Neural cell (in vitro differentiated cells): Measurements from ENCODE around the gene CDA. TPM values are rescaled to one million over a fixed set of nuclear protein-coding genes. Genes with fewer than 3 reads are reported as not detected.

ENCODE experiments used
- H2AFZ ChIP-seq: fragments of 200-600, 300-800 bp; sonication (generic), shearing (Covaris generic); 2 replicates; pipeline ENCODE4 v1.6.0; 2014; ENCODE audit warnings: low read depth, mild to moderate bottlenecking, antibody characterized with exemption, low read length, moderate library complexity
- H3F3A ChIP-seq: fragments of 200-600 bp; shearing (Covaris generic); 2 replicates; pipeline ENCODE4 v1.6.1; 2016; ENCODE audit warnings: mild to moderate bottlenecking, moderate library complexity, mixed read lengths, antibody characterized with exemption, low read length; ENCODE audit not compliant: insufficient read depth, poor library complexity, severe bottlenecking
- H3K27ac ChIP-seq: fragments of 200-600, 300-800 bp; sonication (generic), shearing (Covaris generic); 2 replicates; pipeline ENCODE4 v1.5.1; 2014; ENCODE audit warnings: mild to moderate bottlenecking, low read length, moderate library complexity
- H3K27me3 ChIP-seq: fragments of 300-800, 200-600 bp; sonication (generic), shearing (Covaris generic); 2 replicates; pipeline ENCODE4 v1.6.0; 2014; ENCODE audit warnings: mild to moderate bottlenecking, low read depth, low read length, moderate library complexity; ENCODE audit not compliant: insufficient read depth
- H3K36me3 ChIP-seq: fragments of 300-800, 200-600 bp; sonication (generic), shearing (Covaris generic); 2 replicates; pipeline ENCODE4 v1.5.1; 2014; ENCODE audit warnings: mild to moderate bottlenecking, antibody characterized with exemption, low read length, moderate library complexity; ENCODE audit not compliant: insufficient read depth
- H3K4me2 ChIP-seq: fragments of 300-800, 200-600 bp; sonication (generic), shearing (Covaris generic); 2 replicates; pipeline ENCODE4 v1.6.0; 2014; ENCODE audit warnings: mild to moderate bottlenecking, low read length
- H3K4me3 ChIP-seq: fragments of 300-800, 200-600 bp; sonication (generic), shearing (Covaris generic); 2 replicates; pipeline ENCODE4 v1.5.1; 2014; ENCODE audit warnings: mild to moderate bottlenecking, low read length, moderate library complexity
- H3K79me2 ChIP-seq: fragments of 200-600 bp; shearing (Covaris generic); replicated peaks from 2 replicates; pipeline ENCODE4 v1.6.0; 2014; ENCODE audit warnings: mild to moderate bottlenecking, low read length, moderate library complexity; ENCODE audit not compliant: insufficient read depth
- H3K9ac ChIP-seq: fragments of 300-800, 200-600 bp; sonication (generic), shearing (Covaris generic); 2 replicates; pipeline ENCODE4 v1.6.1; 2016; ENCODE audit warnings: mild to moderate bottlenecking, low read length, mixed read lengths
- H3K9me2 ChIP-seq: fragments of 200-600 bp; shearing (Covaris generic); 2 replicates; pipeline ENCODE4 v1.6.1; 2016; ENCODE audit warnings: mild to moderate bottlenecking, low read length, mixed read lengths; ENCODE audit not compliant: insufficient read depth
- H3K9me3 ChIP-seq: fragments of 200-600, 300-800 bp; sonication (generic), shearing (Covaris generic); 2 replicates; pipeline ENCODE4 v1.6.1; 2016; ENCODE audit warnings: mild to moderate bottlenecking, mixed run types, low read length, moderate library complexity, mixed read lengths
- H4K20me1 ChIP-seq: fragments of 200-600 bp; shearing (Covaris generic); 2 replicates; pipeline ENCODE4 v1.6.1; 2016; ENCODE audit warnings: mild to moderate bottlenecking, mixed run types; ENCODE audit not compliant: insufficient read depth
- EP300 ChIP-seq: fragments of 450-650 bp; conservative IDR thresholded peaks from 2 replicates; pipeline ENCODE4 v1.6.1; 2014; ENCODE audit warnings: antibody characterized with exemption, mild to moderate bottlenecking, moderate library complexity; ENCODE audit not compliant: poor library complexity, severe bottlenecking
- EZH2 ChIP-seq: fragments of 200-600, 300-800 bp; shearing (Covaris generic), sonication (generic); IDR thresholded peaks from 2 replicates; pipeline ENCODE4 v1.6.1; 2014; ENCODE audit warnings: antibody characterized with exemption, low read length, borderline replicate concordance, mild to moderate bottlenecking; ENCODE audit not compliant: insufficient read depth, poor library complexity, severe bottlenecking
- MXI1 ChIP-seq: fragments of 450-650 bp; conservative IDR thresholded peaks from 2 replicates; pipeline ENCODE4 v1.6.1; 2014; ENCODE audit warnings: antibody characterized with exemption, mild to moderate bottlenecking; ENCODE audit not compliant: poor library complexity, severe bottlenecking
- POLR2AphosphoS5 ChIP-seq: IDR thresholded peaks from 2 replicates; pipeline ENCODE4 v1.6.1; 2012
- RAD21 ChIP-seq: fragments of 450-650 bp; conservative IDR thresholded peaks from 2 replicates; pipeline ENCODE4 v1.6.1; 2014; ENCODE audit warnings: antibody characterized with exemption, mild to moderate bottlenecking, moderate library complexity
- REST ChIP-seq: IDR thresholded peaks from 2 replicates; pipeline ENCODE4 v1.6.1; 2012; ENCODE audit warnings: borderline replicate concordance
- SMC3 ChIP-seq: fragments of 450-650 bp; conservative IDR thresholded peaks from 2 replicates; pipeline ENCODE4 v1.6.1; 2014; ENCODE audit warnings: antibody characterized with exemption, mild to moderate bottlenecking, moderate library complexity; ENCODE audit not compliant: poor library complexity
- TAF1 ChIP-seq: IDR thresholded peaks from 2 replicates; pipeline ENCODE4 v1.6.1; 2012; ENCODE audit warnings: low read depth
- polyA plus RNA-seq: library from polyadenylated mRNA; depleted of rRNA; stranded (reverse); fragments of >200 nt; gene quantifications from 2 replicates; pipeline ENCODE4 v1.2.3, GENCODE V29; 2014
- TF ChIP-seq, protein P1 (sequence below): fragments of 450-650 bp; IDR thresholded peaks from 2 replicates; pipeline ENCODE4 v1.5.1; 2014; ENCODE audit warnings: antibody characterized with exemption, mild to moderate bottlenecking, moderate library complexity; ENCODE audit not compliant: poor library complexity, severe bottlenecking

CDA gene
- polyA plus RNA-seq, 1 donor from 2014 or later: not detected

- H3K4me3 ChIP-seq: no peak overlapping the region
- no peaks in the 10 kb centered on the region for H4K20me1 ChIP-seq
- no peak overlapping the region for H3K27ac ChIP-seq
- H3K9me3 ChIP-seq: no peaks in the 10 kb centered on the region
- H3K9me2 ChIP-seq: no peaks in the 10 kb centered on the region
- H3K27me3 ChIP-seq: no peaks in the 10 kb centered on the region
- H3K9ac ChIP-seq: no peak overlapping the region
- no peak overlapping the region for H2AFZ ChIP-seq
- H3K4me2 ChIP-seq: no peak overlapping the region
- H3K79me2 ChIP-seq: no peaks in the 10 kb centered on the region
- no peaks in the 10 kb centered on the region for H3F3A ChIP-seq
- TF ChIP-seq SMC3 (no peak), RAD21 (no peak), EP300 (no peak), REST (no peak), TAF1 (no peak), EZH2 (no peak), POLR2AphosphoS5 (no peak), MXI1 (no peak)
- TF ChIP-seq, protein P1, sequence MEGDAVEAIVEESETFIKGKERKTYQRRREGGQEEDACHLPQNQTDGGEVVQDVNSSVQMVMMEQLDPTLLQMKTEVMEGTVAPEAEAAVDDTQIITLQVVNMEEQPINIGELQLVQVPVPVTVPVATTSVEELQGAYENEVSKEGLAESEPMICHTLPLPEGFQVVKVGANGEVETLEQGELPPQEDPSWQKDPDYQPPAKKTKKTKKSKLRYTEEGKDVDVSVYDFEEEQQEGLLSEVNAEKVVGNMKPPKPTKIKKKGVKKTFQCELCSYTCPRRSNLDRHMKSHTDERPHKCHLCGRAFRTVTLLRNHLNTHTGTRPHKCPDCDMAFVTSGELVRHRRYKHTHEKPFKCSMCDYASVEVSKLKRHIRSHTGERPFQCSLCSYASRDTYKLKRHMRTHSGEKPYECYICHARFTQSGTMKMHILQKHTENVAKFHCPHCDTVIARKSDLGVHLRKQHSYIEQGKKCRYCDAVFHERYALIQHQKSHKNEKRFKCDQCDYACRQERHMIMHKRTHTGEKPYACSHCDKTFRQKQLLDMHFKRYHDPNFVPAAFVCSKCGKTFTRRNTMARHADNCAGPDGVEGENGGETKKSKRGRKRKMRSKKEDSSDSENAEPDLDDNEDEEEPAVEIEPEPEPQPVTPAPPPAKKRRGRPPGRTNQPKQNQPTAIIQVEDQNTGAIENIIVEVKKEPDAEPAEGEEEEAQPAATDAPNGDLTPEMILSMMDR: no peak
- no peaks in the 10 kb centered on the region for H3K36me3 ChIP-seq
These were observed 4.9 kb downstream of the CDA start for GRCh38 chr1:20593756-20594155.

GRCh38 chr1:20594746-20595145 is 5.8 kb downstream of the CDA start:
- H3K4me3 ChIP-seq: no peak overlapping the region
- no peak overlapping the region for H3K27ac ChIP-seq
- H4K20me1 ChIP-seq: no peaks in the 10 kb centered on the region
- TF ChIP-seq EP300 (no peak), EZH2 (no peak), TAF1 (no peak), REST (no peak), POLR2AphosphoS5 (no peak), MXI1 (no peak), SMC3 (no peak), RAD21 (no peak)
- TF ChIP-seq, protein P1: no peak
- no peaks in the 10 kb centered on the region for H3K36me3 ChIP-seq
- H3K27me3 ChIP-seq: no peaks in the 10 kb centered on the region
- H2AFZ ChIP-seq: no peak overlapping the region
- no peak overlapping the region for H3K4me2 ChIP-seq
- no peaks in the 10 kb centered on the region for H3K9me2 ChIP-seq
- no peaks in the 10 kb centered on the region for H3F3A ChIP-seq
- H3K9me3 ChIP-seq: no peaks in the 10 kb centered on the region
- H3K79me2 ChIP-seq: no peaks in the 10 kb centered on the region
- no peak overlapping the region for H3K9ac ChIP-seq
